OCI-LY7 (cell line): ENCODE measurements around the gene TEX48. TPM values are rescaled to one million over a fixed set of nuclear protein-coding genes. Genes with fewer than 3 reads are reported as not detected.

Experiments used
- BruUV-seq: library from RNA; stranded (reverse); fragments of 400-500 nt; replicated peaks from 2 replicates; lab custom pipeline; 2021; lab: Mats Ljungman, UMichigan
- CTCF ChIA-PET: fragments of 300-600 bp; sonication (Branson Sonifier 250); formaldehyde crosslinking; loops from one replicate; lab custom pipeline; 2022; ENCODE audit warnings: antibody characterized with exemption; ENCODE audit not compliant: unreplicated experiment; lab: Charles Lee
- POLR2A ChIA-PET: fragments of 300-600 bp; sonication (Branson Sonifier 250); formaldehyde crosslinking; loops from one replicate; lab custom pipeline; 2022; ENCODE audit warnings: antibody characterized with exemption; lab: Charles Lee
- DNase-seq: peaks from one replicate; pipeline ENCODE4 v3.0.0-alpha.2; 2015; ENCODE audit warnings: low spot score
- H2AFZ ChIP-seq: fragments of 200-600 bp; sonication (generic), shearing (Covaris generic); 2 replicates; pipeline ENCODE4 v1.6.1; 2014; ENCODE audit warnings: mild to moderate bottlenecking, antibody characterized with exemption, low read length, moderate library complexity
- H3K27ac ChIP-seq: fragments of 200-600 bp; sonication (generic); 2 replicates; pipeline ENCODE4 v1.5.1; 2014; ENCODE audit warnings: mixed run types, low read depth, mild to moderate bottlenecking, moderate library complexity, low read length, inconsistent platforms; ENCODE audit not compliant: poor library complexity, severe bottlenecking
- H3K36me3 ChIP-seq: fragments of 200-600 bp; sonication (generic); 2 replicates; pipeline ENCODE4 v1.6.1; 2014; ENCODE audit warnings: mild to moderate bottlenecking, antibody characterized with exemption, low read length, moderate library complexity, mixed read lengths; ENCODE audit not compliant: insufficient read depth
- H3K4me1 ChIP-seq: fragments of 200-600 bp; sonication (generic); 2 replicates; pipeline ENCODE4 v1.5.1; 2014; ENCODE audit warnings: mild to moderate bottlenecking, low read length; ENCODE audit not compliant: insufficient read depth, poor library complexity, severe bottlenecking
- H3K4me2 ChIP-seq: fragments of 200-600 bp; sonication (generic); 2 replicates; pipeline ENCODE4 v1.6.1; 2014; ENCODE audit warnings: mild to moderate bottlenecking, low read length
- H3K4me3 ChIP-seq: fragments of 200-600 bp; sonication (generic); 2 replicates; pipeline ENCODE4 v1.5.1; 2014; ENCODE audit warnings: mild to moderate bottlenecking, low read depth, low read length; ENCODE audit not compliant: poor library complexity, severe bottlenecking
- H3K79me2 ChIP-seq: fragments of 200-600 bp; sonication (generic); 2 replicates; pipeline ENCODE4 v1.6.1; 2016; ENCODE audit warnings: low read depth, mild to moderate bottlenecking, low read length, moderate library complexity, mixed read lengths; ENCODE audit not compliant: insufficient read depth
- H3K9me2 ChIP-seq: fragments of 200-600 bp; sonication (generic); 2 replicates; pipeline ENCODE4 v1.6.1; 2016; ENCODE audit warnings: mild to moderate bottlenecking, low read length, mixed read lengths; ENCODE audit not compliant: insufficient read depth
- H3K9me3 ChIP-seq: fragments of 200-600 bp; sonication (generic); 2 replicates; pipeline ENCODE4 v1.6.1; 2014; ENCODE audit warnings: mild to moderate bottlenecking, mixed run types, low read length, mixed read lengths
- H4K20me1 ChIP-seq: fragments of 200-600 bp; sonication (generic); 2 replicates; pipeline ENCODE4 v1.6.1; 2014; ENCODE audit warnings: mild to moderate bottlenecking, antibody characterized with exemption, low read length, moderate library complexity, mixed read lengths; ENCODE audit not compliant: insufficient read depth
- EZH2phosphoT487 ChIP-seq: fragments of 200-600 bp; sonication (generic); IDR thresholded peaks from 2 replicates; pipeline ENCODE4 v1.6.1; 2018; ENCODE audit warnings: low read depth, borderline replicate concordance, mild to moderate bottlenecking, mixed run types, antibody characterized with exemption, low read length, moderate library complexity, mixed read lengths
- intact Hi-C: fragments of 100-400 bp; cut with micrococcal nuclease; formaldehyde crosslinking; loops from one replicate; pipeline ENCODE4 v1.10.0; 2022; ENCODE audit not compliant: unreplicated experiment
- total RNA-seq, 2 experiments: library from RNA; depleted of rRNA in 1 of 2; stranded (reverse); fragments of >200 nt in 1 of 2; shearing (Covaris generic) in 1 of 2; gene quantifications; 2 replicates each; pipeline ENCODE4 v1.2.3, GENCODE V29; 2014 to 2022
- TF ChIP-seq, protein P1 (sequence below): fragments of 200-600 bp; sonication (generic); conservative IDR thresholded peaks from 2 replicates; pipeline ENCODE4 v1.5.1; 2014; ENCODE audit warnings: mild to moderate bottlenecking, antibody characterized with exemption, low read length, moderate library complexity, mixed read lengths

The TEX48 gene
- total RNA-seq, 2 experiments from 2014 or later = not detected

DNA sequence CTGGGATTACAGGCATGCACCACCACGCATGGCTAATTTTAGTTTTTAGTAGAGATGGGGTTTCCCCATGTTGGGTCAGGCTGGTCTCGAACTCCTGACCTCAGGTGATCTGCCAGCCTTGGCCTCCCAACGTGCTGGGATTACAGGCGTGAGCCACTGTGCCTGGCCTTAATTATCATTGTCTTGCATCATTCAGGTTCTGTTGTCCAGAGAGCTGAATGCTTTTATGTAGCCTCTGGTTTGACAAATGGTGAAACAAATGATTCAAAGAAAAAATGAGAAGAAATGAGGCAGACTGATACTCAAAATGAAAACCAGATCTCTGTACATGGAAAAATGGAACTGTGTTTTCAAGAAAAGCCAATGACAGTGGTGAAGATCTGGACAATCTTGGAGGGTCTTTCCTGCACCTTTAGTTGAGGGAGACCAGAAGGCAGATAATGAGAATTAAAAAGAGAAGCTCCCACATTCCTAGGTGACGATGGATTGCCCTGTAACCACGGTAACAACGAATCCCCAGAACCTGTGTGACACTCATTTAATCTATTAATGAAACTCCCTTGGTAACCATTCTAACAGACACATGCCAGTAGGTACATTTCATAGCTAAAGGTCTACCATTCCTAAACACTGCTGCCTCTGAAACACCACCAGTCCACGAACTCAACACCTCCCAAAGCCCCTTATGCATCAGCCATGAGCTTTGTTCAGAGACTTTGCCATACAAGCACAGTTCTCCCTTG, 1.6 kb downstream of the TEX48 start:
- no TSS peak for BruUV-seq
- intact Hi-C loops = loop anchor here (1.0 to 5.0 kb wide), 4 partner anchors 59 to 842 kb away; no protein-coding TSS in a partner anchor
- peaks cover 4% of the 10 kb centered on the region for H3K4me1 ChIP-seq
- H3K79me2 ChIP-seq = no peaks in the 10 kb centered on the region
- no peaks in the 10 kb centered on the region for H3K9me2 ChIP-seq
- POLR2A ChIA-PET = interaction anchor here (0.7 to 1.0 kb wide), 5 partner anchors 13 to 1619 kb away, joined by 3 to 9 read pairs (median 3); no protein-coding TSS in a partner anchor
- no peak overlapping the region for H3K4me2 ChIP-seq
- H4K20me1 ChIP-seq = no peaks in the 10 kb centered on the region
- H3K9me3 ChIP-seq = no peaks in the 10 kb centered on the region
- TF ChIP-seq EZH2phosphoT487 = no peak
- TF ChIP-seq, protein P1, sequence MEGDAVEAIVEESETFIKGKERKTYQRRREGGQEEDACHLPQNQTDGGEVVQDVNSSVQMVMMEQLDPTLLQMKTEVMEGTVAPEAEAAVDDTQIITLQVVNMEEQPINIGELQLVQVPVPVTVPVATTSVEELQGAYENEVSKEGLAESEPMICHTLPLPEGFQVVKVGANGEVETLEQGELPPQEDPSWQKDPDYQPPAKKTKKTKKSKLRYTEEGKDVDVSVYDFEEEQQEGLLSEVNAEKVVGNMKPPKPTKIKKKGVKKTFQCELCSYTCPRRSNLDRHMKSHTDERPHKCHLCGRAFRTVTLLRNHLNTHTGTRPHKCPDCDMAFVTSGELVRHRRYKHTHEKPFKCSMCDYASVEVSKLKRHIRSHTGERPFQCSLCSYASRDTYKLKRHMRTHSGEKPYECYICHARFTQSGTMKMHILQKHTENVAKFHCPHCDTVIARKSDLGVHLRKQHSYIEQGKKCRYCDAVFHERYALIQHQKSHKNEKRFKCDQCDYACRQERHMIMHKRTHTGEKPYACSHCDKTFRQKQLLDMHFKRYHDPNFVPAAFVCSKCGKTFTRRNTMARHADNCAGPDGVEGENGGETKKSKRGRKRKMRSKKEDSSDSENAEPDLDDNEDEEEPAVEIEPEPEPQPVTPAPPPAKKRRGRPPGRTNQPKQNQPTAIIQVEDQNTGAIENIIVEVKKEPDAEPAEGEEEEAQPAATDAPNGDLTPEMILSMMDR = no peak
- no peak overlapping the region for H3K4me3 ChIP-seq
- no peak for DNase-seq
- CTCF ChIA-PET = interaction anchor here (1.2 to 1.3 kb wide), 3 partner anchors 52 to 337 kb away, joined by 3 to 4 read pairs (median 3); no protein-coding TSS in a partner anchor
- H3K36me3 ChIP-seq = no peaks in the 10 kb centered on the region
- H2AFZ ChIP-seq = no peak overlapping the region
- no peak overlapping the region for H3K27ac ChIP-seq

DNA sequence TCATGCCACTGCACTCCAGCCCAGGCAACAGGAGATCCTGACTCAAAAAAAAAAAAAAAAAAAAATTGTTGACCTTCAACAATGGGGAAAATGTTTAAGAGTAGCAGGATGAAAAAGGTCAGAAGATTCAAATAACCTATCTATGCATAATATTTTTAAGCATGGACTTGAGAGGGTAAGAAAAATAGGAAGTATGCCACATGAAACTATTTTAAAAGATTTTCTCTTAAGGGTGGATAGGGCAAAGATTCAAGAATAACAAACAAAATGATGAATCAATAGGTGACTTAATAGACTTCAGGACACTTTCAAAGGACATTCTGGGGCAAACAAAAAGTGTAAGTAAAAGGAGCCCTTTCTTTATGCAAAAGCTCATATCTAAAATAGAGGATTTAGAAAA, 3.2 kb downstream of the TEX48 start:
- H2AFZ ChIP-seq = no peak overlapping the region
- intact Hi-C loops = no loop called here
- H4K20me1 ChIP-seq = no peaks in the 10 kb centered on the region
- no peak overlapping the region for H3K4me2 ChIP-seq
- H3K4me3 ChIP-seq = no peak overlapping the region
- H3K9me3 ChIP-seq = no peaks in the 10 kb centered on the region
- no peaks in the 10 kb centered on the region for H3K36me3 ChIP-seq
- H3K27ac ChIP-seq = no peak overlapping the region
- no TSS peak for BruUV-seq
- TF ChIP-seq, protein P1 = no peak
- no peak for TF ChIP-seq EZH2phosphoT487
- POLR2A ChIA-PET = interaction anchor here (1.0 kb wide), 1 partner anchor 351 kb away, joined by 5 read pairs; no protein-coding TSS in a partner anchor
- peaks cover 4% of the 10 kb centered on the region for H3K4me1 ChIP-seq
- DNase-seq = no peak
- CTCF ChIA-PET = no interaction called here
- H3K9me2 ChIP-seq = no peaks in the 10 kb centered on the region
- no peaks in the 10 kb centered on the region for H3K79me2 ChIP-seq

DNA sequence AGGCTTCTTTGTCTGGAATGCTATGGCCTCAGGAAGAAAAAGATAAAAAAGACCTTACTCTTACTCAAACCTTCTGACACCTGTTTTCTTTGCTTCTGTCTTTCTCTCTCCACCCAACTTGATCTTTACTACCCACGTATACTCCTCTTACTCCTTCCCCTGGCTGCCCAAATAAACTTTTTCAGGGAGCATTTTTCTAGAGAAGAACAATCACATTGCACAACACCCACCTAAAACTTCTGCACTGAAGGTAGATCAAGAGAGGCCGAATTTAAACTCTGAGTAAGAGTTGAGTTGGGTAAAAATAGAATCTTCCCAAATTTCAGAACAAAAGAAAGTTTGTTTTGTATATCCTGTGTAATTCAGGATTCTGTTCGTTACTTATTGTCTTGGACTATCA, 3.9 kb downstream of the TEX48 start:
- no peak overlapping the region for H3K27ac ChIP-seq
- H3K4me1 ChIP-seq = peaks cover 4% of the 10 kb centered on the region
- H3K4me2 ChIP-seq = no peak overlapping the region
- intact Hi-C loops = no loop called here
- no peaks in the 10 kb centered on the region for H3K36me3 ChIP-seq
- ChIA-PET POLR2A (interaction anchor here (0.6 to 1.0 kb wide), 2 partner anchors 36 to 352 kb away, joined by 4 to 5 read pairs; no protein-coding TSS in a partner anchor), CTCF (no interaction called here)
- H3K4me3 ChIP-seq = no peak overlapping the region
- no peaks in the 10 kb centered on the region for H3K9me3 ChIP-seq
- no peak for TF ChIP-seq EZH2phosphoT487
- TF ChIP-seq, protein P1 = no peak
- no peaks in the 10 kb centered on the region for H3K79me2 ChIP-seq
- no TSS peak for BruUV-seq
- no peak for DNase-seq
- no peaks in the 10 kb centered on the region for H4K20me1 ChIP-seq
- H2AFZ ChIP-seq = no peak overlapping the region
- no peaks in the 10 kb centered on the region for H3K9me2 ChIP-seq
